CD4-positive, alpha-beta T cell treated with Interleukin-6 for 4 hours (primary cell): ENCODE results near the gene CD33.

Experiments
- DNase-seq: peaks from one replicate; pipeline ENCODE4 v3.0.0-alpha.2; 2020; ENCODE audit warnings: mixed read lengths

Gene CD33

DNA sequence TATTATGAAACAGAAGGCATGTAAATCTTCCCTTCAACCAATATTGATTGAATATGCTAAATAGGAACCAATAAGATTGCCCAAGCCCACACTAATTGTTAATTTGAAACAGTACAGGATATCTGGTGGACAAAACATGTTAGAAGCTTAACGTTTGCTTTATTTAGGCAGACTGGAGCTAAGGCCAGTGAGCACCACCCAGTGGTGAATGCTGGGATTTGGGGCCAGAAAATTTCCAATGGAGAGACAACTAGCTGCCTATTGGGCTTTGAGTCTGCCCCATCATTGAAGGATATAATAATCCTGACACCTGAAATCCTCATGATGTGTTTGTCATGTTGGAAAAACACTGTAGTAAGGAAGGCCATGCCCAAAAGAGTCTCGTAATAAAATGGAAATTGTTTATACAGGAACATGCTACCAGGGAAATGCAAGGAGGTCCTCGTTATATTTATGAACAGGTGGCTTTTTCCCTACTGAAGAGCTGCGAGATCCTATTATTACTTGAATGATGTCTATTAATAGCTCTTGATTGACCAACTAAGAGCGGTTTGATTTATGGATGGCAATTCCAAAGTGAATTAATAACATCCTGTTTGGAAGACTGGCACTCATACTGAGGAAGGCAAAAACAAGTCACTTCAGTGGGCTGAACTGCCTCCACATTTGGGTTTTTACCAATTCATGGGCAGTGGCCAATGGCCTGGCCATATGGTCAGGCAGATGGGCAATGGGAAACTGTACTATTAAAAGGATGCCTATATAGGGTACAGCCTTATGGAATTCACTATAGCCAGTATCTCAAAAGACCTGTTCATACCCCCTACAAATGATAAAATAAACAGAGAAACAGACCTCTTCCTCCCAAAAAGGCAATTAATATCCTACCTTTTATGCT is 34.7 kb downstream of the CD33 start:
- peak; percentile 18 for DNase-seq

DNA sequence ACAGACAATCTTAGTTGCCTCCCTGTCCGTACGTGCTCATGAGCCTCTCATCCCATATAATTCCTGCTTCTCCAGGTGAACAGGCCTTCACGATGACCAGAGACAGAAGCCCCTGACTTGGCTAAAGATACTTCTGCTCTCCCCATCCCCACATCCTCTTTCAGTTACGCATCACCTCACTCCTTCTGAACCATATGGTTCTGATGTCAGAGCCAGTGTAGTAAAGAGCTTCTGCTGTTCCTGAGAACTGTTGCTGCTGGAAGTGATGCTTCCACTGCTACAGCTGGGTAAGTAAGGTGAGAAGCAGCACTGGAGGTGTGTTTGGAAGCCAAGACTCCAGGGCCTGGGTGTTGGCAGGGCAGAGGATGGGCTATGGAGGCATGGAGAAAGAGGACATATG is 38.9 kb downstream of the CD33 start:
- DNase-seq = no peak

DNA sequence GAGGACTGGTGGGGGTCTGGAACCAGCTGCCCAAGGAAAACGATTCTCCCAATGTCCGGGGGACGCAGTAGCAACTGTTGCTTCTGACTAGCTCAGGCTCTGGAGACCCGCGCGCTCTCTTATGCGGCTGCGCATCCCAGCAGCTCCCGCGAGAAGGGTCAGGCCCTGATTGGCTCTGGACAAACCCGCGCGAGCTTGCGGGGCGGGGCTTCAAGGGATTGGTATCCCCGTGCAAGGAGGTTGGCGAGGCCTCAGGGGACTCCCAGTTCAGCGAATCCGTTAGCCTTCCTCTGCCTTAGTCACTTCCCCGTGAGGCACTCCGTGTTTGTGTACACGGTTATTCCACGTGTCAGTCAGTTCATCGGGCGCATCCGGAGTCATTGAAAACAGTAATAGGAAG is 46.2 kb downstream of the CD33 start:
- no peak for DNase-seq

DNA sequence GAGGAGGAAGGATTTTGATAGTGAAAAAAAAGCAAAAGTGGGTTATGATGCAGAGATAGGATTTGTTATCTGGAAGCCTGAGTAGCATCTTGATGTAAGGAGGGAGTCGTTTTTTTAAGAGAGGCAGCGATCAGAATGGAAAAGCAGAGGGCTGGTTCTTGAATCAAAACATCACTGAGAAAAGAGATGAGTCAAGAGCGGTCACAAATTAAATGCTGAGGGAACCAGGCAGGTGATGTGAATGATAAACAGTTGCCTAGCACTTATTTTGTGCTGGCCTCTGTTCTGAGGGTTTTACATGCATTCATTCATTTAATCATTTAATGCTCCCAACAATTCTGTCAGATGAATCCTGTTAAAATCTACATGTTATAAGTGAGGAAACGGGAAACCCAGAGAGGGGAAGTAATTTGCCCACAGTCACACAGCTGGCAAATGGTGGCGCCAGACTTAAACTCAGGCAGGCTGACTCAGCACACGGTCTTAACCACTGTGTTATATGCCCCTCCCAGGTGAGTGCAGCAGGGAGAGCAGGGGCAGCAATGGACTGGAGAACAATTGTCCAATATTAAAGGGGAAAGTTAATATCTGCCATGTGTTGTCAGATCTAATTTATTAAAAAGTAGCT is 47.4 kb downstream of the CD33 start:
- DNase-seq = peak; percentile 48

DNA sequence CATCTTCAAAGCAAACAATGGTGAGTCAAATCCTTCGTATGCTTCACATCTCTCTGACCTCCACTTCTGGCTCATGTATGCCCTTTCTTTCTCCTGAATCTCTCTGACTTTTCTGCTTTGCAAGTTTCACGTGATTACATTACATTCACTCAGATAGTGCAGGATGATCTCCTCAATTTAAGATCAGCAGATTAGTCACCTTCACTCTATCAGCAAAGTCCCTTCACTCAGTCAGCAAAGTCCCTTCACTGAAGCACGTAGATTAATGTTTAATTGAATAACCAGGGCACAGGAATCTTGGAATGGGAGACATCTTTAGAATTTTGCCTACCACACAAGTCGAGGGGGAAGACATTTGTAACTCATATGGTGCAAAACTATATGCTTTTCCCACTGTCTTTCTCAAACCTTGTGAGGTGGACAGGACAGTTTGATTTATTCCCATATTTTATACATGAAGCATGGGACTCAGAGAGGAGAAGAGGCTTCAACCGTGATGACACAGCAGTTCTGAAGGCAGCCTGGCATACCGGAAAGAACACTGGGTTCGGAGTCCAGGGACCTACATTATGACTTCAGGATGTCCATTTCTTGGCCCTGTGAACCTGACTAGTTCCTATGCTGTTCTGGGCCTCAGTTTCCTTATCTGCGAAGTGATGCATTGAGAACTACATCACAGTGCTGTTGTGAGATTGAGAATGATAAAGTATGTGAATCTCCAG is 49.3 kb downstream of the CD33 start:
- DNase-seq = no peak

DNA sequence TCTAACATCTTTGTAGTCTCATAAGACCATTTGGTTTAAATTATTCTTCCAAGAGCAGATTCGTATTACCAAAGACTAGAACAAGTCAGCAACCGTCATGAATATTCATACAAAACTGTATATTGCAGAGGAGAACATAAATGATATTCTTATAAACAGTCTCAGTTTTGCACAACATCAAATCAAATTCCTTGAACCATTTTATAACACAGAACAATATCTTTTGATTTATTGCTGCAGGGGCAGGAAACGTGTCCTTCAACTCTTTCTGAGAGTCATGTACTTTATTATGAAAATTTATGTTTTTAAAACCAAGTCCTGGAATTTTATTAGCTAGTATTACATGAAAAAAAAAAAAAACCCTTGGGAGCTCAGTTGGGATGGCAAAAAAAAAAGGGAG is 52.2 kb downstream of the CD33 start:
- no peak for DNase-seq

DNA sequence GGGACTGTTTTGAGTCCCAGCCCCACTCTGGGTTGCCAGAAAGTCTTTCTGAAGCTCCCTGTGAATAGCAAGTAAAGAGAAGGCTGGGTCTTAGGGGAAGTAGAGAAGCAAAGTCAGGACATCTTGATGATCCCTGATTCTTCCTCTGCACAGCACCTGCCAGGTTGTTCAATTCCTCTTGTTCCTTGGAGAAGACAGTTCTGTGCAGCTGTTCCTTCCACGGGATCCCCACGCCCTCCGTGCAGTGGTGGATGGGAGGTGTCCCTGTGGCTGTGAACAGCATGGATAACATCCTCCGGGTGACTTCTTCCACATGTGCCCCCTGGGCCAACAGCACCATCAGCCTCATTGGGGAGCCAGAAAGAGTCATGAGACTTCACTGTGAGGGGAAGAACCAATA is 57.5 kb downstream of the CD33 start:
- no peak for DNase-seq

DNA sequence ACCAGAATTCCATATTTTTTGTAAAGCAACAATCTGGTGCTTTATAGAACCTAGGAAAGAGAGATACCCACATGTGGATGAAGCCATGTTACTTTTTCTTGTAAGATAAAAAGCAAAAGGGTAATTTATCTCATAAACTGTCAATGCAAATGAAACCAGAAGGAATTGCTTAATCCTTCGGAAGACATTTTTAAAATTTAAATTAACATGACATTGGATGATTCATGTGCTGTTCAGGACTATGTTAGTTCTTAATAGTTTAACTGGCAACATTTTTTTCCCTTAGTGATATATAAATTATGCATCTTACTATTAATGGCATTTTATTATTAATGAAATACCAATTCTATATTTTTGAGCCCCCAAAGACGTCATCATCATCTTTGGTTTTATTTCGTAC is 60.8 kb downstream of the CD33 start:
- DNase-seq = no peak
